GM20000 (cell line): ENCODE measurements around the gene KRTAP10-1.

Experiments used
- DNase-seq: peaks from one replicate; pipeline ENCODE4 v3.0.0; 2012; ENCODE audit warnings: low spot score
- TF ChIP-seq, protein P1 (sequence below): IDR thresholded peaks from 2 replicates; pipeline ENCODE4 v1.5.1; 2012; ENCODE audit warnings: mild to moderate bottlenecking, control low read depth; ENCODE audit errors: extremely low read depth, missing control alignments

Gene KRTAP10-1

GRCh38 chr21:44572959-44573583 is 33.1 kb upstream of the KRTAP10-1 start:
- DNase-seq, result no peak
- TF ChIP-seq, protein P1, sequence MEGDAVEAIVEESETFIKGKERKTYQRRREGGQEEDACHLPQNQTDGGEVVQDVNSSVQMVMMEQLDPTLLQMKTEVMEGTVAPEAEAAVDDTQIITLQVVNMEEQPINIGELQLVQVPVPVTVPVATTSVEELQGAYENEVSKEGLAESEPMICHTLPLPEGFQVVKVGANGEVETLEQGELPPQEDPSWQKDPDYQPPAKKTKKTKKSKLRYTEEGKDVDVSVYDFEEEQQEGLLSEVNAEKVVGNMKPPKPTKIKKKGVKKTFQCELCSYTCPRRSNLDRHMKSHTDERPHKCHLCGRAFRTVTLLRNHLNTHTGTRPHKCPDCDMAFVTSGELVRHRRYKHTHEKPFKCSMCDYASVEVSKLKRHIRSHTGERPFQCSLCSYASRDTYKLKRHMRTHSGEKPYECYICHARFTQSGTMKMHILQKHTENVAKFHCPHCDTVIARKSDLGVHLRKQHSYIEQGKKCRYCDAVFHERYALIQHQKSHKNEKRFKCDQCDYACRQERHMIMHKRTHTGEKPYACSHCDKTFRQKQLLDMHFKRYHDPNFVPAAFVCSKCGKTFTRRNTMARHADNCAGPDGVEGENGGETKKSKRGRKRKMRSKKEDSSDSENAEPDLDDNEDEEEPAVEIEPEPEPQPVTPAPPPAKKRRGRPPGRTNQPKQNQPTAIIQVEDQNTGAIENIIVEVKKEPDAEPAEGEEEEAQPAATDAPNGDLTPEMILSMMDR, result no peak

DNA sequence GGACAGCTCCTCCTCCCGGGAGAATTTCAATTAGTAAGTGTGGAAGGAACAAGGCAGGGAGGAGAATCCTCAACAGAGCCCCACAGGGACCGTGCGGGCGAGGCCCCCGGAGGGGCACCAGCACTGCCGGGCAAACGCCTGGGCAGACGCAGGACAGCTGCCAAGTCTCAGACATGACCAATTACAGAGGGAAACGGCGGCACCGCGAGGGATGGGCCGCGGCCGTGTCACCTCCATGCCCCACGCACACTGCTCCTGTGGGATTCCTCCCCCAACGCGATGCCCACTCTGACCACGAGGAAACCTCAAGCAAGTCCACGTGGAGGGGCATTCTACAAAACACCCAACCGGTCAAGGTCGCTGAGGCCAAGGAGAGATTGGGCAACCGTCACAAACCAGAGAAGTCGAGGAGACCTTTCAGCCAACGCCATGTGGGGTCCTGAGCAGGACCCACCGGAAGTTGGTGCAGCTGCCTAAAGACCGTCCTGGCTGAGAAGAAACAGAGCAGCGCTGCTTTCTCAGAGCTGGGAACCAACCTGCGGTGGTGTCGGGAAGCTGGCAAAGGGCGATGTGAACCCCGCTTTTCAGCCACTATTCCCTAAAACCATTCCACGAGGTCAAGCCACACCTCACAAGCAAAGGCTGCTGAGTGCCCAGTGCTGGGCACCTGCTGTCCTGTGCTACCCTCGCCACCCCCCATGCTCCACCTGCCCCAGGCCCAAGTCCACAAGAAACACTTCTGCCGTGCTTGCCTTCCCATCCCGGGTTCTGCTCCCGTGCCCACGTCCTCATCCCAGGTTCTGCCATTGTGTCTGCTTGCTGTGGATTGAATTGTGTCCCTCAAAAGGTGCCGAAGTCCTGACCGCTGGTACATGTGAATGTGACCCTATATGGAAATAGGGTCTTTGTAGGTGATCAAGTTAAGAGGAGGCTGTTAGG is 32.1 kb upstream of the KRTAP10-1 start:
- TF ChIP-seq, protein P1, result no peak
- DNase-seq, result no peak

GRCh38 chr21:44571296-44571695 is 31.3 kb upstream of the KRTAP10-1 start:
- TF ChIP-seq, protein P1, result no peak
- DNase-seq, result no peak

DNA sequence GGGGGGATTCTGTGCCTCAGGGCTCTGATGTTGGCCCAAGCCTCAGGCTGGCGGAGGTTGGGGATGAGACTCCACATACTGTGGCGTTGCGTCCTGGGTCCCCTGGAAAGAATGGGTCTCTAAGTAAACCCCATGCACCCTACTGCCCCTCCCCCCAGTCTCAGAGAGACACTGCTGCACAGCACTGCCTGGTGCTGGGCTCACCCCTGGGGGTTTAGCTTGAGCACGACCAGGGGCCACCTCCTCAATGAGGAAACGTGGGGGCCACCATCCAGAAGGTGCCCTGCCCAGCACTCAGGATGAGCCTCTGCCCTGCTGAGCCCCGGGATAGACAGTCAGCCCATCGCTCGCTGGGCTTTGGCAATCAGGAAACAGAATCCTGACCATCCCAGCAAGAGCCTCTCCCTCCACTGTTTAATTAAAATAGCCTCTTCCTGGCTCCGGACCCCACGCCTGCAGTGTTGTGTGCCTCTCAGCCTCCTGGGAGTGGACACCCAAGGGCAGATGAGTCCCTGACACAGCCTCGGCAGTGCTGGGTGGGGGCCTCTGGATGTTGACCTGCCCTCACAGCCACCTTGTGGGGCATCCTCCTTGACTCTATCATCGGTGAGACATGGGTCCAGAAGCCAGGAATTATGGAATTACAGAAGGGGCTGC is 30.0 kb upstream of the KRTAP10-1 start:
- TF ChIP-seq, protein P1, result no peak
- DNase-seq, result no peak

DNA sequence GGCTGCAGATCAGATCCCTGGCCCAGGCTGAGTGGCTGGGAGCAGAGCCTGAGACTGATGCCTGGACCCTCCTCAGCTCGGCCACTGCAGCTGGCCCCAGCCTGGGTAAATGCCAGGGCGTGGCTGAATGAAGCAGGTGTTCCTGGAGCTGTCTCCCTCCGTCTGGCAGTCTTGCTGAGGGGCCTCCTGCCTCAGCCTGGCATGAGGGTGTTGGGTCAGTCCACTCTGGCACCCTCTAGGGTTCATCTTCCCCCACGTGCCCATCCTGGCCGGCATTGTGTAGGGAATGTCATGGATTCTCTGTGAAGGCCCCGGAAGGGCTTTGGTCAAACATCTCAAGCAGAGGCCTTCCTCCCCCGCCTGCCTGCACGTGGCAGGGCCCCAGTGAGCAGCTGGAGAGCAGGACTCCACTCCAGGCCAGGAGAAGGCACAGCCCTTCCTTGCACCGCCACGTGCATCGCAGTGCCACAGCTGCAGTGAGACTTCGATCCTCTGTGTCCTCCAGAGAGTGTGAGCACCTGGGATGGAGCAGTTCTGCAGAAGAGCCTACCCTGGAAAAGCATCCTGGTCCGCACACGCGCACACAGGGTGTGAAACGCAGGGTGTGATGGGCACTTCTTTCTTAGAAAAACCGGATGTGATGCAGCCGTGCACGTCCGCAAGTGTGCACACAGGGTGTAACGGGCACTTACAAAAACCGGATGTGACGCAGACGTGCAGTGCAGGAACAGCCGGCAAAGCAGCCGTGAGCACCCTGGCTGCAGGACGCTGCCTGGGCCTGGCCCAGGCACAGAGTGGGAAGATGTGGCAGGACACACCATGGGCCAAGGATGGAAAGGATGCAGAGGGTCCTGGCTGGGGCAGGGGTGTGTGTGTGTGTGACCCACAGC is 28.9 kb upstream of the KRTAP10-1 start:
- no peak for DNase-seq
- TF ChIP-seq, protein P1, result no peak

DNA sequence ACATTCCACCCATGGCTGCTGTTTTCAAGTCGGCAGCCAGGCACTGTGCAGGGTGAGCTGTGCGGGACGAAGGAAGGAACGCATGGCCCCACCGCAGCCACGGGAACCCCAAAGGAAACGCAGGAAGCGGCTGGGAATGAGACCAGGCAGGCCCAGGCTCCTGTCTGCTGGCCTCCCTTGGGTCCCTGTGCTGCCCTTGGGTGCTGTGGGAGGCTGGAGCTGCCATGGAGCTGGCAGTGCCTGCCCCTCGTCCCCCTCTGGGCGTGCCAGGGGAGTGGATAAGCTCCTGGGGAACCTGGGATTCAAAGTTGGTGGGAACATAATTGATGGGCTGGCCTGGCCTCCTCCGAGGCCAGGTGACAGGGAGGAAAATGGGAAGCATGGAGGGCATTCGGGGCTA is 28.3 kb upstream of the KRTAP10-1 start:
- DNase-seq, result no peak
- TF ChIP-seq, protein P1, result no peak
